Esophagus muscularis mucosa (tissue), 4 donors: Measurements from ENCODE around the gene MNT. TPM values are rescaled to one million over a fixed set of nuclear protein-coding genes. Genes with fewer than 3 reads are reported as not detected.
A peak's percentile ranks its signal among the peaks of the same experiment; 100 is the strongest.

Source experiments
- DNase-seq: peaks from one replicate; pipeline ENCODE4 v3.0.0-alpha.2; 2017; ENCODE audit errors: extremely low spot score
- H3K27ac ChIP-seq, 4 donors: fragments of 200-600 bp; sonication (generic); replicated peaks in 1 of 4; 1 replicate in 3 of 4; 2 replicates in 1 of 4; pipeline ENCODE4 v1.5.1; 2016 to 2019; ENCODE audit warnings: mild to moderate bottlenecking in 1 of 4
- H3K27me3 ChIP-seq, 4 donors: fragments of 200-600 bp; sonication (generic); one replicate each; pipeline versions ENCODE4 v1.5.1 to v1.6.0; 2016 to 2019
- H3K36me3 ChIP-seq, 4 donors: fragments of 200-600 bp; sonication (generic); one replicate each; pipeline ENCODE4 v1.5.1; 2016 to 2019
- H3K4me1 ChIP-seq, 4 donors: fragments of 200-600 bp; sonication (generic); one replicate each; pipeline ENCODE4 v1.5.1; 2016 to 2019
- H3K4me3 ChIP-seq, 4 donors: fragments of 200-600 bp; sonication (generic); 1 replicate in 2 of 4; 2 replicates in 2 of 4; pipeline ENCODE4 v1.5.1; 2016 to 2019; ENCODE audit warnings: mild to moderate bottlenecking in 4 of 4, moderate library complexity in 1 of 4
- H3K9me3 ChIP-seq, 4 donors: fragments of 200-600 bp; sonication (generic); 1 replicate in 3 of 4; 2 replicates in 1 of 4; pipeline ENCODE4 v1.5.1; 2016 to 2019
- CTCF ChIP-seq, 3 experiments: fragments of 200-600 bp in 2 of 3; fragments of 450-650 bp in 1 of 3; sonication (generic) in 2 of 3; IDR thresholded peaks; one replicate each; pipeline ENCODE4 v1.5.1; 2017 to 2019; ENCODE audit warnings: antibody characterized with exemption in 3 of 3, mild to moderate bottlenecking in 2 of 3, moderate library complexity in 1 of 3
- EP300 ChIP-seq: sonication (generic); formaldehyde crosslinking; IDR thresholded peaks from one replicate; pipeline ENCODE4 v1.6.1; 2017; ENCODE audit warnings: antibody characterized with exemption
- POLR2A ChIP-seq: fragments of 450-650 bp; IDR thresholded peaks from one replicate; pipeline ENCODE4 v1.6.1; 2017; ENCODE audit warnings: antibody characterized with exemption, moderate library complexity, mild to moderate bottlenecking, low read depth
- POLR2AphosphoS5 ChIP-seq, 2 donors: sonication (generic); formaldehyde crosslinking; IDR thresholded peaks; one replicate each; pipeline ENCODE4 v1.6.1; 2017; ENCODE audit warnings: antibody characterized with exemption in 2 of 2
- WGBS: methylation state at CpG from one replicate; pipeline ENCODE4 v1.1.5; 2018; 5-methylcytosine and 5-hydroxymethylcytosine counted together
- intact Hi-C: fragments of 100-400 bp; cut with DNase I; formaldehyde crosslinking; loops from one replicate; pipeline ENCODE4 v1.15.1; 2023
- total RNA-seq, 4 donors: library from RNA; depleted of rRNA; stranded (reverse); fragments of >200 nt; gene quantifications; one replicate each; pipeline versions ENCODE4 v1.1.0 to v1.2.1, GENCODE V29; 2016

The MNT gene
- total RNA-seq, 4 donors from 2014 or later, result 10.8 to 17.4 (median 13.8) TPM

GRCh38 chr17:2399572-2400473 lies 1.0 kb downstream of the MNT start:
- peak overlapping the region; percentile 98 to 100 (median 100) for H3K27ac ChIP-seq
- H3K36me3 ChIP-seq, result peaks cover 0 to 2% (median 0%) of the 10 kb centered on the region in 4 donors
- TF ChIP-seq EP300 (peak; percentile 85), POLR2AphosphoS5 (IDR thresholded peaks at IDR 0.05) (peak in 1 of 2 donors; percentile 99), CTCF (IDR thresholded peaks at IDR 0.05) (no peak), POLR2A (peak; percentile 87)
- intact Hi-C loops, result no loop called here
- no peaks in the 10 kb centered on the region for H3K9me3 ChIP-seq
- 0% methylated on average over 16 of the region's 82 CpGs for WGBS
- DNase-seq, result peak; percentile 98
- H3K4me3 ChIP-seq, result peak overlapping the region; percentile 75 to 100 (median 96)
- no peaks in the 10 kb centered on the region for H3K27me3 ChIP-seq
- peaks cover 67 to 76% (median 71%) of the 10 kb centered on the region in 4 donors for H3K4me1 ChIP-seq

GRCh38 chr17:2398655-2399571 lies 1.9 kb downstream of the MNT start:
- intact Hi-C loops, result no loop called here
- Histone ChIP-seq H3K4me3 (peak overlapping the region; percentile 75 to 100 (median 96)), H3K36me3 (peaks cover 0 to 4% (median 0%) of the 10 kb centered on the region in 4 donors), H3K9me3 (no peaks in the 10 kb centered on the region), H3K27ac (peak overlapping the region; percentile 98 to 100 (median 100)), H3K27me3 (no peaks in the 10 kb centered on the region), H3K4me1 (peaks cover 67 to 76% (median 71%) of the 10 kb centered on the region in 4 donors)
- TF ChIP-seq POLR2AphosphoS5 (IDR thresholded peaks at IDR 0.05) (peak in 1 of 2 donors; percentile 32), POLR2A (no peak)
- WGBS, result 10% methylated on average over 44 of the region's 55 CpGs
- DNase-seq, result no peak

- Histone ChIP-seq H3K36me3 (peaks cover 0 to 4% (median 0%) of the 10 kb centered on the region in 4 donors), H3K27ac (peak overlapping the region; percentile 98 to 100 (median 100)), H3K9me3 (no peaks in the 10 kb centered on the region), H3K27me3 (peaks cover 0 to 2% (median 0%) of the 10 kb centered on the region in 4 donors), H3K4me3 (peak overlapping the region; percentile 75 to 100 (median 96)), H3K4me1 (peaks cover 60 to 71% (median 64%) of the 10 kb centered on the region in 4 donors)
- TF ChIP-seq POLR2AphosphoS5 (IDR thresholded peaks at IDR 0.05) (no peak), EP300 (no peak), CTCF (IDR thresholded peaks at IDR 0.05) (no peak), POLR2A (no peak)
- DNase-seq, result no peak
- WGBS, result 83% methylated on average over 10 of the region's 10 CpGs
- intact Hi-C loops, result no loop called here
Observed at GRCh38 chr17:2398182-2398581, 2.7 kb downstream of the MNT start.

- peaks cover 0 to 5% (median 0%) of the 10 kb centered on the region in 4 donors for H3K27me3 ChIP-seq
- H3K27ac ChIP-seq, result peak overlapping the region; percentile 98 to 100 (median 100)
- H3K9me3 ChIP-seq, result no peaks in the 10 kb centered on the region
- H3K36me3 ChIP-seq, result peaks cover 0 to 4% (median 0%) of the 10 kb centered on the region in 4 donors
- WGBS, result 80% methylated on average over 6 of the region's 12 CpGs
- peak overlapping the region; percentile 54 to 100 (median 86) for H3K4me3 ChIP-seq
- no peak for TF ChIP-seq CTCF (IDR thresholded peaks at IDR 0.05)
- peaks cover 54 to 64% (median 58%) of the 10 kb centered on the region in 4 donors for H3K4me1 ChIP-seq
- DNase-seq, result no peak
- intact Hi-C loops, result no loop called here
Observed at GRCh38 chr17:2397247-2398171, 3.4 kb downstream of the MNT start.
